OCI-LY7 (cell line): Measurements from ENCODE around the gene TNS1. TPM values are rescaled to one million over a fixed set of nuclear protein-coding genes. Genes with fewer than 3 reads are reported as not detected.

ENCODE experiments used
- BruUV-seq: library from RNA; stranded (reverse); fragments of 400-500 nt; replicated peaks from 2 replicates; lab custom pipeline; 2021; lab: Mats Ljungman, UMichigan
- CTCF ChIA-PET: fragments of 300-600 bp; sonication (Branson Sonifier 250); formaldehyde crosslinking; loops from one replicate; lab custom pipeline; 2022; ENCODE audit warnings: antibody characterized with exemption; ENCODE audit not compliant: unreplicated experiment; lab: Charles Lee
- POLR2A ChIA-PET: fragments of 300-600 bp; sonication (Branson Sonifier 250); formaldehyde crosslinking; loops from one replicate; lab custom pipeline; 2022; ENCODE audit warnings: antibody characterized with exemption; lab: Charles Lee
- DNase-seq: peaks from one replicate; pipeline ENCODE4 v3.0.0-alpha.2; 2015; ENCODE audit warnings: low spot score
- H2AFZ ChIP-seq: fragments of 200-600 bp; sonication (generic), shearing (Covaris generic); 2 replicates; pipeline ENCODE4 v1.6.1; 2014; ENCODE audit warnings: mild to moderate bottlenecking, antibody characterized with exemption, low read length, moderate library complexity
- H3K27ac ChIP-seq: fragments of 200-600 bp; sonication (generic); 2 replicates; pipeline ENCODE4 v1.5.1; 2014; ENCODE audit warnings: mixed run types, low read depth, mild to moderate bottlenecking, moderate library complexity, low read length, inconsistent platforms; ENCODE audit not compliant: poor library complexity, severe bottlenecking
- H3K36me3 ChIP-seq: fragments of 200-600 bp; sonication (generic); 2 replicates; pipeline ENCODE4 v1.6.1; 2014; ENCODE audit warnings: mild to moderate bottlenecking, antibody characterized with exemption, low read length, moderate library complexity, mixed read lengths; ENCODE audit not compliant: insufficient read depth
- H3K4me1 ChIP-seq: fragments of 200-600 bp; sonication (generic); 2 replicates; pipeline ENCODE4 v1.5.1; 2014; ENCODE audit warnings: mild to moderate bottlenecking, low read length; ENCODE audit not compliant: insufficient read depth, poor library complexity, severe bottlenecking
- H3K4me2 ChIP-seq: fragments of 200-600 bp; sonication (generic); 2 replicates; pipeline ENCODE4 v1.6.1; 2014; ENCODE audit warnings: mild to moderate bottlenecking, low read length
- H3K4me3 ChIP-seq: fragments of 200-600 bp; sonication (generic); 2 replicates; pipeline ENCODE4 v1.5.1; 2014; ENCODE audit warnings: mild to moderate bottlenecking, low read depth, low read length; ENCODE audit not compliant: poor library complexity, severe bottlenecking
- H3K79me2 ChIP-seq: fragments of 200-600 bp; sonication (generic); 2 replicates; pipeline ENCODE4 v1.6.1; 2016; ENCODE audit warnings: low read depth, mild to moderate bottlenecking, low read length, moderate library complexity, mixed read lengths; ENCODE audit not compliant: insufficient read depth
- H3K9me2 ChIP-seq: fragments of 200-600 bp; sonication (generic); 2 replicates; pipeline ENCODE4 v1.6.1; 2016; ENCODE audit warnings: mild to moderate bottlenecking, low read length, mixed read lengths; ENCODE audit not compliant: insufficient read depth
- H3K9me3 ChIP-seq: fragments of 200-600 bp; sonication (generic); 2 replicates; pipeline ENCODE4 v1.6.1; 2014; ENCODE audit warnings: mild to moderate bottlenecking, mixed run types, low read length, mixed read lengths
- H4K20me1 ChIP-seq: fragments of 200-600 bp; sonication (generic); 2 replicates; pipeline ENCODE4 v1.6.1; 2014; ENCODE audit warnings: mild to moderate bottlenecking, antibody characterized with exemption, low read length, moderate library complexity, mixed read lengths; ENCODE audit not compliant: insufficient read depth
- EZH2phosphoT487 ChIP-seq: fragments of 200-600 bp; sonication (generic); IDR thresholded peaks from 2 replicates; pipeline ENCODE4 v1.6.1; 2018; ENCODE audit warnings: low read depth, borderline replicate concordance, mild to moderate bottlenecking, mixed run types, antibody characterized with exemption, low read length, moderate library complexity, mixed read lengths
- intact Hi-C: fragments of 100-400 bp; cut with micrococcal nuclease; formaldehyde crosslinking; loops from one replicate; pipeline ENCODE4 v1.10.0; 2022; ENCODE audit not compliant: unreplicated experiment
- total RNA-seq, 2 experiments: library from RNA; depleted of rRNA in 1 of 2; stranded (reverse); fragments of >200 nt in 1 of 2; shearing (Covaris generic) in 1 of 2; gene quantifications; 2 replicates each; pipeline ENCODE4 v1.2.3, GENCODE V29; 2014 to 2022
- TF ChIP-seq, protein P1 (sequence below): fragments of 200-600 bp; sonication (generic); conservative IDR thresholded peaks from 2 replicates; pipeline ENCODE4 v1.5.1; 2014; ENCODE audit warnings: mild to moderate bottlenecking, antibody characterized with exemption, low read length, moderate library complexity, mixed read lengths

Gene TNS1
- total RNA-seq, 2 experiments from 2014 or later, result not detected

DNA sequence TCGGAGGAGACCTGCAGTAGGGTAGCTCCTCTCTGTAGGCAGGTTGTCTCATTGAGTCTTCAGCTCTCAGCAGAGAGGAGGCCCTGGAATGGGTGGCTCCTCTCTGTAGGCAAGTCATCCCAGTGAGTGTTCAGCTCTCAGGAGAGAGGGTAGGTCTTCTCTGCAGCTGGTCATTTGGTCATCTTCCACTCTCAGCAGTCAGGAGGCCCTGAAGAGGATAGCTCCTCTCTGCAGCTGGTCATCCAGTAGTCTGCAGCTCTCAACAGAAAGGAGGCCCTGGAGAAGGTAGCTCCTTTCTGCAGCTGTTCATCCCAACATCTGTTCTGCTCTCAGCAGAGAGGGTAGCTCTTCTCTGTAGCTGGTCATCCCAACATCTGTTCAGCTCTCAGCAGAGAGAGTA, 40.3 kb upstream of the TNS1 start:
- no peak for TF ChIP-seq EZH2phosphoT487
- TF ChIP-seq, protein P1, sequence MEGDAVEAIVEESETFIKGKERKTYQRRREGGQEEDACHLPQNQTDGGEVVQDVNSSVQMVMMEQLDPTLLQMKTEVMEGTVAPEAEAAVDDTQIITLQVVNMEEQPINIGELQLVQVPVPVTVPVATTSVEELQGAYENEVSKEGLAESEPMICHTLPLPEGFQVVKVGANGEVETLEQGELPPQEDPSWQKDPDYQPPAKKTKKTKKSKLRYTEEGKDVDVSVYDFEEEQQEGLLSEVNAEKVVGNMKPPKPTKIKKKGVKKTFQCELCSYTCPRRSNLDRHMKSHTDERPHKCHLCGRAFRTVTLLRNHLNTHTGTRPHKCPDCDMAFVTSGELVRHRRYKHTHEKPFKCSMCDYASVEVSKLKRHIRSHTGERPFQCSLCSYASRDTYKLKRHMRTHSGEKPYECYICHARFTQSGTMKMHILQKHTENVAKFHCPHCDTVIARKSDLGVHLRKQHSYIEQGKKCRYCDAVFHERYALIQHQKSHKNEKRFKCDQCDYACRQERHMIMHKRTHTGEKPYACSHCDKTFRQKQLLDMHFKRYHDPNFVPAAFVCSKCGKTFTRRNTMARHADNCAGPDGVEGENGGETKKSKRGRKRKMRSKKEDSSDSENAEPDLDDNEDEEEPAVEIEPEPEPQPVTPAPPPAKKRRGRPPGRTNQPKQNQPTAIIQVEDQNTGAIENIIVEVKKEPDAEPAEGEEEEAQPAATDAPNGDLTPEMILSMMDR, result no peak
- H3K9me3 ChIP-seq, result no peaks in the 10 kb centered on the region
- no TSS peak for BruUV-seq
- DNase-seq, result no peak
- H3K4me1 ChIP-seq, result peaks cover 7% of the 10 kb centered on the region
- ChIA-PET CTCF (no interaction called here), POLR2A (interaction anchor here (0.6 to 0.8 kb wide), 3 partner anchors 10 to 411 kb away, joined by 3 read pairs; no protein-coding TSS in a partner anchor)
- intact Hi-C loops, result no loop called here
- H3K27ac ChIP-seq, result no peak overlapping the region
- H3K79me2 ChIP-seq, result no peaks in the 10 kb centered on the region
- H2AFZ ChIP-seq, result no peak overlapping the region
- H3K36me3 ChIP-seq, result no peaks in the 10 kb centered on the region
- H3K4me2 ChIP-seq, result no peak overlapping the region
- no peaks in the 10 kb centered on the region for H4K20me1 ChIP-seq
- H3K4me3 ChIP-seq, result no peak overlapping the region
- H3K9me2 ChIP-seq, result no peaks in the 10 kb centered on the region

- ChIA-PET POLR2A (interaction anchor here (0.6 to 1.5 kb wide), 2 partner anchors 9 to 84 kb away, joined by 3 to 6 read pairs; no protein-coding TSS in a partner anchor), CTCF (no interaction called here)
- intact Hi-C loops, result no loop called here
- H3K4me2 ChIP-seq, result no peak overlapping the region
- no peak overlapping the region for H3K4me3 ChIP-seq
- no peaks in the 10 kb centered on the region for H3K79me2 ChIP-seq
- H3K9me3 ChIP-seq, result no peaks in the 10 kb centered on the region
- no peak overlapping the region for H3K27ac ChIP-seq
- TF ChIP-seq, protein P1, result no peak
- TF ChIP-seq EZH2phosphoT487, result no peak
- H3K4me1 ChIP-seq, result peaks cover 7% of the 10 kb centered on the region
- no peak overlapping the region for H2AFZ ChIP-seq
- no peaks in the 10 kb centered on the region for H3K36me3 ChIP-seq
- no TSS peak for BruUV-seq
- no peak for DNase-seq
- H3K9me2 ChIP-seq, result no peaks in the 10 kb centered on the region
- no peaks in the 10 kb centered on the region for H4K20me1 ChIP-seq
These were observed 38.7 kb upstream of the TNS1 start for GRCh38 chr2:218041302-218042168.

GRCh38 chr2:218040883-218041282, 38.1 kb upstream of the TNS1 start:
- TF ChIP-seq, protein P1, result no peak
- no peak for TF ChIP-seq EZH2phosphoT487
- Histone ChIP-seq H2AFZ (no peak overlapping the region), H3K9me2 (no peaks in the 10 kb centered on the region), H3K9me3 (no peaks in the 10 kb centered on the region), H3K4me1 (peaks cover under 1% of the 10 kb centered on the region), H3K36me3 (no peaks in the 10 kb centered on the region), H3K4me3 (no peak overlapping the region), H3K4me2 (no peak overlapping the region), H4K20me1 (no peaks in the 10 kb centered on the region), H3K79me2 (no peaks in the 10 kb centered on the region), H3K27ac (no peak overlapping the region)
- BruUV-seq, result no TSS peak
- intact Hi-C loops, result no loop called here
- DNase-seq, result no peak
- POLR2A ChIA-PET, result interaction anchor here (1.5 kb wide), 1 partner anchor 9 kb away, joined by 6 read pairs; no protein-coding TSS in a partner anchor
- CTCF ChIA-PET, result no interaction called here
